ENCODE results near the gene RGL1.

DNA sequence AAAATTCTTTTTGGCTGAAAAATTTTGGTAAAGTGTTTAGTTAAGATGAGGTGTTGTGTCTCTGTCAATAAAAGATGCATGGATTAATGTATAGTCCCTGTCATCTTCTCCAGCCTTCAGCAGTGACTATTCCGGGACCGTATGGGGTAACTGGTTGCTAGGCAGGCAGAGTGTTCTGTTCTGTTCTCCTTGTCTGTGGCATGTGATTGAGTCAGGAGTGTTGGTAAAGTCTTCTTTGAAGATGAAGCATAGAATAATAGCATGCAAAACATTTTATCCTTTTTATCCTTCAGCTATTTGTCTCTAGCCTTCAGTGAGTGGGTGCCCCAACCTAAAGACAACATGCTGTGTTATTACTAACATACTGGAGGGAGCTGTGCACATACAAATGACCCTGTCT is 74.6 kb downstream of the RGL1 start:
- TF ChIP-seq, protein P1, sequence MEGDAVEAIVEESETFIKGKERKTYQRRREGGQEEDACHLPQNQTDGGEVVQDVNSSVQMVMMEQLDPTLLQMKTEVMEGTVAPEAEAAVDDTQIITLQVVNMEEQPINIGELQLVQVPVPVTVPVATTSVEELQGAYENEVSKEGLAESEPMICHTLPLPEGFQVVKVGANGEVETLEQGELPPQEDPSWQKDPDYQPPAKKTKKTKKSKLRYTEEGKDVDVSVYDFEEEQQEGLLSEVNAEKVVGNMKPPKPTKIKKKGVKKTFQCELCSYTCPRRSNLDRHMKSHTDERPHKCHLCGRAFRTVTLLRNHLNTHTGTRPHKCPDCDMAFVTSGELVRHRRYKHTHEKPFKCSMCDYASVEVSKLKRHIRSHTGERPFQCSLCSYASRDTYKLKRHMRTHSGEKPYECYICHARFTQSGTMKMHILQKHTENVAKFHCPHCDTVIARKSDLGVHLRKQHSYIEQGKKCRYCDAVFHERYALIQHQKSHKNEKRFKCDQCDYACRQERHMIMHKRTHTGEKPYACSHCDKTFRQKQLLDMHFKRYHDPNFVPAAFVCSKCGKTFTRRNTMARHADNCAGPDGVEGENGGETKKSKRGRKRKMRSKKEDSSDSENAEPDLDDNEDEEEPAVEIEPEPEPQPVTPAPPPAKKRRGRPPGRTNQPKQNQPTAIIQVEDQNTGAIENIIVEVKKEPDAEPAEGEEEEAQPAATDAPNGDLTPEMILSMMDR (IDR thresholded peaks at IDR 0.05): no peak
- no peak for TF ChIP-seq POLR2AphosphoS5 (IDR thresholded peaks at IDR 0.05)
- no peak for TF ChIP-seq POLR2A (IDR thresholded peaks at IDR 0.05)
- no peak for TF ChIP-seq EP300 (IDR thresholded peaks at IDR 0.05)
